Muscle of arm (tissue), 14 donors: ENCODE measurements around the gene HTR3C. TPM values are rescaled to one million over a fixed set of nuclear protein-coding genes. Genes with fewer than 3 reads are reported as not detected.
A peak's percentile ranks its signal among the peaks of the same experiment; 100 is the strongest.
"Not testable (repeated sequence)": the region's sequence is repeated elsewhere in the genome, so short reads cannot be mapped to it uniquely, and the experiment has no call there.

Experiments
- DNase-seq: peaks from one replicate; pipeline ENCODE4 v3.0.0-alpha.2; 2013
- long read RNA-seq, 11 donors: transcript quantifications; one replicate each; lab custom pipeline, GENCODE V29; 2026
- polyA plus RNA-seq, 12 donors: library from polyadenylated mRNA; unstranded; fragments of 120-200 nt; gene quantifications; one replicate each; pipeline ENCODE4 v1.2.1, GENCODE V29; 2013; ENCODE audit not compliant: insufficient read length in 12 of 12

The HTR3C gene, protein sequence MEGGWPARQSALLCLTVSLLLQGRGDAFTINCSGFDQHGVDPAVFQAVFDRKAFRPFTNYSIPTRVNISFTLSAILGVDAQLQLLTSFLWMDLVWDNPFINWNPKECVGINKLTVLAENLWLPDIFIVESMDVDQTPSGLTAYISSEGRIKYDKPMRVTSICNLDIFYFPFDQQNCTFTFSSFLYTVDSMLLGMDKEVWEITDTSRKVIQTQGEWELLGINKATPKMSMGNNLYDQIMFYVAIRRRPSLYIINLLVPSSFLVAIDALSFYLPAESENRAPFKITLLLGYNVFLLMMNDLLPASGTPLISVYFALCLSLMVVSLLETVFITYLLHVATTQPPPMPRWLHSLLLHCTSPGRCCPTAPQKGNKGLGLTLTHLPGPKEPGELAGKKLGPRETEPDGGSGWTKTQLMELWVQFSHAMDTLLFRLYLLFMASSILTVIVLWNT
- not detected for polyA plus RNA-seq
- long read RNA-seq, donor 1, result 0 reads
- long read RNA-seq, donor 2, result 0 reads
- long read RNA-seq, donor 3, result 0 reads
- long read RNA-seq, donor 4, result 0 reads
- long read RNA-seq, donor 5, result 0 reads
- long read RNA-seq, donor 6, result 0 reads
- long read RNA-seq, donor 7, result 0 reads
- long read RNA-seq, donor 8, result 0 reads
- long read RNA-seq, donor 9, result 0 reads
- long read RNA-seq, donor 10, result 0 reads
- long read RNA-seq, donor 11, result 0 reads

DNA sequence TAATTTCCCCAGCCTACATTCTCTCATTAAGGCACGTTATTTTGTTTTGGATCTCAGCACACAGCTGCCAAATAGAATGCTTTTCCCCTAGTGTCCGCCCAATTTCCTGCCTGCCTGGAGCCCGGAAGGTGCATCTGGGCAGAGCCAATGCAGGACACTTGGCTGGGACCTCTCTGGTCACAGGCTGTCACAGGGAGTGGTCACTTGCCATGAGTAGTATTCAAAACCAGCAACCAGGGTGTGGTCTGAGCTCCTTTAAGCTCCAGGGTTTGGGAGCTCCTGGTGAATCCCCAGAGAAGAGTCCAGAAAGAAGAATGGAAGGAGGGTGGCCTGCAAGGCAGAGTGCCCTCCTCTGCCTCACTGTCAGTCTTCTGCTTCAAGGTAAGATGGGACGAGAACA lies at the start of gene HTR3C:
Gene HTR3C, plus strand, starts transcription at position 281 of the 400 bp plus-strand sequence. Its CDS starts 34 bp downstream, at position 315.
- DNase-seq, result no peak

DNA sequence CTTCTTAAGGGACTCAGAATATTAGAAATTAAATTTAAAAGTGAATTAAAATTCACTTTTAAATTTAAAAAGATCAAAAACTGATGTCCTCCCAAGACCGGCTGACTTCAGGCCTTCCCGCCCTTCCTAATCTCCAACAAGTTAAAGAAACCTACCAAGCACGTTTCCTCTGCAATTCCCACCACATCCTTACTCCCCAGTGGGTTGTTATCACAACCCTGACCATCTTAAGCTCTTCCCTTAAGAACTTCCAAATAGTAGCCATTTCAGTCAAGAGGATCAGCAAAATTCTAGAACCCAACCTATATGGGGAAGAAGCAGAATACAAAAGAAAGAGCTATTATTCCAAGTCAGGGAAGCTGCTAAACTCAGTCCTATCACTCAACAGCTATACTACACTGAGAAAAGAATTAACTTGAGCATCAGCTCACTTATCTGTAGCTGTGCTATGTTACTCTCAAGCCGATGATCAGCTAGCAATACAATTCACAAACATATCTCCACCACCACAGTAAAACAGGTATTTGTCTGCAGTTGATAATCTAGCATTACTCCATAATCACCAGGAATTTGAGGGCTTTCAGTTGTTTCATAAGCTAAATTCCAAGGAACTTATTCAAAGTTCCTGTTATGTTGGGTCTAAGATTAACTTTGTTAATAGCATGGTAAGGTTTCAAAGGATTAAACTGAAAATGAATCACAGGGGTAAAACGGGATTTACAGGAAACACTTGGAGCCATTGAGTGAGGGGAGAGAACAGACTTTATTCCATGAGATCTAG lies 49.5 kb upstream of the HTR3C start:
- no peak for DNase-seq

DNA sequence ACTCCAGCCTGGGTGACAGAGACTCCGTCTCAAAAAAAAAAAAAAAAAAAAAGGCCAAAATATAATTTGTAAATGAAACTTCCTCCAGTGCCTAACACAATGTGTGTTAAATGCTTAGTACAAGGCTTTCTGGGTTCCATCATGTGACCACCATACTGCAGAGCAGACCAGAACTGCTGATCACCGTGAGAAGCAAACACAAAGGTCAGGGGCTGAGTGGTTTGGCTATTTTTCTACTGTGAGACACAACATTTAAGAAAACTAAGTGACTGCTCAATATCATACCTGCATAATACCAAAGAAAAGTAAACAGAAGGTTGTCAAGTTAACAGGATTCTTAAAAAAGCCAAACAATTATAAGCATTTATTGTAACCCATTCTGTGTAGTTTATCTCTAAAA lies 48.4 kb upstream of the HTR3C start:
- DNase-seq, result no peak

DNA sequence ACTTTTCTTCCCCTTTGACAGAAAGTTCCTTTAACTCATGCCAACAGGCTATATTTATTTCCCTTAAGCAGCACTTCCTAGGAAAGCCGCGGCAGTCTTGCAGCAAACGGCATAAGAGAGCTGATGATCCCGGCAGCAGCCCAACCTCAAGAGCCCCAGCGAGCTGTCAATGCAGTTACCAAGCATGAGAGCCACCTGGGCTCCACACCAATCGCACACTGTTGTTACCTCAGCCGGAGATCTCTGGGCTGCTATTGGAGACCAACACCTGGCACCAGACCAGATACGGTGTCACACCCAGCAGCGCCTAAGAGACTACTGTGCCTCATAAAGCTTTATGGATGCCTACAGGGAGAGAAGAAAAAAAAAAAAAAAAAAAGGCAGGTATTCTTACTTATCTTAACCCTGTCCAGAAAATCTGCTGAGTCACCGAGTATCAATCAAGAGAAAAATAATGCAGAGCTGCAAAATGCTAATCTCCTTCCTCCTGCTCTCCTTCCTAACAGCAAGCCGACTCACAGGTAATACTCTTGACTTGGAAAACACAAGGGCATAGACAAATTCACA lies 46.8 kb upstream of the HTR3C start:
- no peak for DNase-seq

DNA sequence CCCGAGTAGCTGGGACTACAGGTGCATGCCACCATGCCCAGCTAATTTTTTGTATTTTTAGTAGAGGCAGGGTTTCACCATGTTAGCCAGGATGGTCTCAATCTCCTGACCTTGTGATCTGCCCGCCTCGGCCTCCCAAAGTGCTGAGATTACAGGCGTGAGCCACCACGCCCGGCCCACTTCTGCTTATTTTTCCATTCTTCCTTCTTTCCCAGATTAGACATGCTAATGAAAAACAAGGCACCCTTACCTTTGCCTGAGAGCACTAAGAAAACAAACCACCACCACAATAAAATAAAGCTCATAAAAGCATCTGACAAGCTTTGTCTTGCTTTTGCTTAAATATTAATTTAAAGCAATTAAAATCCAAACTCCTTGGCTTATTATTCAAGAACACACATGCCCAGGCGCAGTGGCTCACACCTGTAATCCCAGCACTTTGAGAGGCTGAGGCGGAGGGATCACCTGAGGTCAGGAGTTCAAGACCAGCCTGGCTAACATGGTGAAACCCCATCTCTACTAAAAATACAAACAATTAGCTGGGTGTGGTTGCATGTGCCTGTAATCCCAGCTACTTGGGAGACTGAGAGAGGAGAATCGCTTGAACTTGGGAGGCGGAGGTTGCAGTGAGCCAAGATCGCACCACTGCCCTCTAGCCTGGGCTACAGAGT lies 45.6 kb upstream of the HTR3C start:
- DNase-seq, result not testable (repeated sequence)

DNA sequence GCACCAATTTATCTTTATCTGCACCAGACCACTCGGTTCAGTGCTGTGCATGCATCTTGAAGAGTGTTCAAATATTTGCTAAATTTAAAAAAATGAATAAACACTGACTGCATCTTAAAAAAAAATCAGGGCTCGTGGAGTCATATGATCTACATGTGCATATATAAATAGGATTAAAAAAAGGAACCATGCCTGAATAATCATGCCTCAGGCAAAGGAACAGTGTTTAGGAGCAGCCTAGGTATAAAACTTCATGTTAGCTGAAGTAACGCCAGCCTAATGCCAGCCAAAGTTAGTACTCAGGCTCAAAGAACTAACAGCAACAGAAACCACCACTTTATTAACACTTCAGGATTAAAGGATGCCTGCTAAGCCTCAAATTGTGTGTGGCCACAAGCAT lies 44.7 kb upstream of the HTR3C start:
- no peak for DNase-seq

DNA sequence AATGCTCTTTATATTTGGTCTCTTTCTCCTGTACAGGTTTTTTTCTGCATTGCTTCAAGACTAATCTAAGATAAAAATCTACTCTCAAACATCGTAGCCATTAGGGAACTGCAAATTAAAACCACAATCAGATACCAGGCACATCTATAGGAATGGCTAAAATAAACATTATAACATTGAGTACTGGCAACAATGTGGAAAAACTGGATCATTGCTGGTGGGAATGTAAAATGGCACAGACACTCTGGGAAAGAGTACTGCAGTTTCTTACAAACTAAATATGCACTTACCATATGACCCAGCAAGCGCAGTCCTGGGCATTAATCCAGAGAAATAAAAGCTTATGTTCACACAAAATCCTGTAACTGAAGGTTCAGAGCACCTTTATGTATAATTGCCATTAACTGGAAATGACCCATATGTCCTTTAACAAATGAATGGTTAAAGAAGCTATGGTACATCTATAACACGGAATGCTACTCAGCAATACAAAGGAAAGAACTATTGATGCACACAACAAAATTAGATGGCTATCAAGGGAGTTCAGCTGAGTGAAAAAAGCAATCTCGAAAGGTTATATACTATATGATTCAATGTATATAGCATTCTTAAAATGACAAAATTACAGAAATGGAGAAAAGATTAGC lies 41.5 kb upstream of the HTR3C start:
- DNase-seq, result no peak

DNA sequence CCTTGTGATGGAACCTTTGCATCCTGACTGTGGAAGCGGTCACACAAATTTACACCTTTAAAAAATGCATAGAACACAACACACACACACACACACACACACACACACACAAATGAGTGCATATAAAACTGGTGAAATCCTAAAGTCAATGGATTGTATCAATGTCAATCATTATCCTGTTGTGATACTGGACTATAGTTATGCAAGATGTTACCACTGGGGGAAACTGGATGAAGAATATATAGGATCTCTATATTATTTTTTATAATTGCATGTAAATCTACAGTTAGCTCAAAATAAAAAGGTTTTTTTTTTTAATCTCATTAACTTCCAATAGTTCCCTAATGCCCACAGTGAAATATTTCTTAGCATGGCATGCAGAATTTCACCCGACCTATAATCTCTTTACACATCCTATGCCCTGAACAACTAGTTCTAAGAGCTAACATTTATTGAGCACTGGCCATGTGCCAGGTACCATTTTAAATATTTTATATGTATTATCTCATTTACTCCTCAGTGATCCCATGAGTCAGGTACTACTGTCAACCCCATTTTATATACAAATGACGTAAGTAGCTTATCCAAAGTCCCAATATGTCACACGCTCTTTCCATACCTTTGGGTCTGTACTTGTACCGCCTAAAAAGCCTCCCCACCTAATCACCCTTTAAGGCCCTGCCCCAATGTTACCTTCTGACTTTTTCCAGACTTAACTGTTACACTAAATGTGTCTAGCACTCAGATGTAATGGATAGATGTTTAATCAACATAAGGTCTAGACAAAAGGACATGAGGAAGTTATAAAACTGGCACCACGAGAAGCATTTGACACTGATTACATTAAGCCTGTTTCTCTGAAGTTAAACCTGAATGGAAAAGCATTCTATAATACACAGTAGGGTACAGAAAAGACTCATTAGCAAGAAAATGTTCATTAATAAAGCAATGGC lies 40.6 kb upstream of the HTR3C start:
- DNase-seq, result no peak

DNA sequence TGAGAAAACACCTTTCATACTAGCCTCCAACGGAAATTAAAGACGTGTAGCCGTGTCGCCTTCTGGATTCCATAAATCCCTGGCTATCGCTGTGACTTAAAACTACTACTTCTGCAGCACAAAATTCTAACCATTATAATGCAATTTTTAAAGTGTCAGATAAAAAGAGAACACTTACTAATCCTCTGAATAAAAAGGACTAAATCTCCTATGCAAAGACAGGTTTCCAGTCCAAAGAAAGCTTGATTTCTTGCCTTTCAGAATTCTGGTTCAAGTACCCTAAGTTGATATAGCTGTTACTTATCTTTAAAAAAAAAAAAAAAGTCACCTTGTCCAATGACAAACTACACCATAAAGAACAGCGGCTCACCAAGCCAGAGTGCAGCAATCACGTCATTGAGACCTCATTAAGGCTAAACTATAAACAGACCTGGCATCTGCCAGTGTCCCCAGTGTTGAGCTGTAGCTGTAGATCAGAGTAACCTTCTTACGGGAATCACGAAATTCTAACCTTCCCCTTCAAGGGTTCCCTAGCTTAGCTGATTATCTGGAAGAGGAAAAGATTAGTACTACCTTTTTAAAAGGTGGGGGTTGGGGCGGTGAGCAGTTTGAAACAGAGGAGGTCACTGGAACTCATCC lies 37.3 kb upstream of the HTR3C start:
- DNase-seq, result no peak

DNA sequence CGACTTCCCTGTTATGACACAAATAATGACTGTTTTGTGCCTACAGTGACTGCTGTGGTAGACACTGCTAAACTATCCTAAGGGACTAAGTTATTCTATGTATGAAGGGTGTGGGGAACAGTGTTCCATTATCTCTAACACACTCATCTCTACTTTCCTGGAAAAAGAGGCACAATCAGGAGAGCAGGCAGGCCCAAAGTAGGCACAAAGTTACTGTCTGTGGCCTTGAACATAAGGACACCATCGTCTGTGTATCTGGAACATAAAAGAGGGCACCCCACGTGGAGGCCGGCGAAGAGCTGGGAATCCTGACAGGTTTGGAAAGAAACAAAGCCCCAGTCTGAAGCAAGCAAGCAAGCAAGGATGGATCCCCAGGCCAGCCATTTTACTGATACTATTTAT lies 36.7 kb upstream of the HTR3C start:
- no peak for DNase-seq

DNA sequence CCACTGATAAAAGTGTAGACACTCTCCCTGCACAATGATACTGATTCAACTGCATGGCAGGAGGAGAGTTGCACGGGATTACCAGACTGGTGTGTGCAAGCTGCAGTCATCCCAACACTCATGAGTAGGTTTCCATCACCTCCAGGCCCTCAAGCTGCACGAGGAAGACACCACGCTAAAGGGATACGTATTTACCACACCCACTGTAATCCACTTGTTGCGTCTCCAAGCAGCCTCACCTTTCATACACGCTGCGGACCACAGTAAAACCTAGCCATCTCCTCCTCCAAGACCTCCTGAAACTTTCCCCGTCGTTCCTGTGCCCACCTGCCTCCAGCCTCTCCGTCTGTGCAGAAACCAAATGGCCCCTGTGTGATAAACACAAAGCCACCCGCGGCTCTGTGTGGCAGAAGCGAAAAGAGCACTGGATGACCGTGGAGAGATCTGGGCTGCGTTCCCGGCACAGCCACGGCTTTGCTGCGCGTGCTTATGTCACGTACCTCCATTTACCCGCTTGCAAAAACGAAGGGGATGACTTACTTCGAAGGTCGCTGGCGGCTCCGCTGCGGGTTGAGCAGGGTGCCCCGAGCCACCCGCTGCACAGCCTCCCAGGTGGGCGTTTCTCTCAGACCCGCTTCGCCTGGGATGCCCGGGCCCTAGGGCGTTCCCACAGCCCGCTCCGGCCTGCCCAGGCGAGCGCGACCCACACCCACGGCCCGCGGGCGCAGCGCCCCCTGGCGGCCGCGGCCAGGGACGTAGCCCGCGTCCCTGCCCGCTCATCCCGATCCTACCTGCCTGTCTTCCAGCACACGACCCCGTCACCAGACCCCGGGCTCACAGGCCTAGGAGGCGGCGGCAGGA lies 35.8 kb upstream of the HTR3C start:
- peak; percentile 52 for DNase-seq

DNA sequence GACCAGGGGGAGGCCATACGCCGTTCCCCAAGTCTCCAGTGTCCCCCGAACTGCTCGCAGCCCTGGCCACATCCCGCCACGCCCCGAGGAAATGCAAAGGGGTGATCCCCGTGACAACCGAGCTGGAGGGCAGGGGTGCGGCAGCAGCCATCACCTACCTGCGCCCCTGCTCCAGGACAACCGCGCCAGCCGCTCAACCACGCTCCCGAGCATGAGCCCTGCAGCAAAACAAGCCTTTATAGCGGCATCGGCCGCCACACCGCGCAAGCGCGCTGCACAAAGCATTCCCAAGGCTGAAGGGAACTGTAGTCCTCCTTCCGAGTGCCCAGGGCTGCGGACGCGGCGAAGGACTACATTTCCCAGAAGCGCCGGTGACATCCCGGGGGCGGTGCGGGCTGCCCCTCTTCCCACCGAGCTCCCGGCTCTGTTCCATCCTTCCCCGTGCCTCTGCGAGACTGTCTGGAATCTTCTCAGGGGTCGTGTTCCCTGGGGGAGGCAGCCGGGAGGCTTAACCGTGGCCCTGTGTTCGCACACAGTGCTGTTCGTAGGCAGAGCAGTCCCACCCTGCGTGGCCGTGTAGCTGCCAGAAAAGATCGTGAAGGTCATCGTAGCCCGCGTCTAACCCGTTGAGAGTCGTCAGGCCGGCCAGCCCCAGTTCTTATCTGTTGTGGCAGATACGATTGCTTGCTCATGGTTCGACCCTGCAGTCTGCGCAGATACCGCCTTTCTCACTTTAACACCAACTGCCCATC lies 35.0 kb upstream of the HTR3C start, which contains the start of gene ABCC5:
Gene ABCC5, minus strand, starts transcription at position 213 of the 752 bp plus-strand sequence. CDS start 3,492 bp downstream, outside the sequence.
- DNase-seq, result peak; percentile 94

DNA sequence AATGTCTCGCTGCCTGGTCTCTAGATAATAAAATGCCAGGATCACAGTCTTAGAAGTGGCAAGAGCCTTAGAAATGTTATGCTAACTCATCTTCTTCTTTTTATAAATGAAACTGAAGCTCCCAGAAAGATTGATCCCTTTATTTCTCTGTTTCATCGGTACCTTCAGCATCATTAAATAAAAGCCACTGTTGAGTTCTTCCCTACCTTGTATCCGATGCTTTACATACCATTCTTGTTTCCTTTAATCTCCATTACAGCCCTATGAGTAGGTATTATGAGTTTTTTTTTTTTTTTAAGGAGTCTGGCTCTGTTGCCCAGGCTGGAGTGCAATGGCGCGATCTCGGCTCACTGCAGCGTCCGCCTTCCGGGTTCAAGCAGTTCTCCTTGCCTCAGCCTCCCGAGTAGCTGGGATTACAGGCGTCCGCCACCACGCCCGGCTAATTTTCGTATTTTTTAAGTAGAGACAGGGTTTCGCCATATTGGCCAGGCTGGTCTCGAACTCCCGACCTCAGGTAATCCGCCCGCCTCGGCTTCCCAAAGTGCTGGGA lies 34.3 kb upstream of the HTR3C start:
- DNase-seq, result no peak

DNA sequence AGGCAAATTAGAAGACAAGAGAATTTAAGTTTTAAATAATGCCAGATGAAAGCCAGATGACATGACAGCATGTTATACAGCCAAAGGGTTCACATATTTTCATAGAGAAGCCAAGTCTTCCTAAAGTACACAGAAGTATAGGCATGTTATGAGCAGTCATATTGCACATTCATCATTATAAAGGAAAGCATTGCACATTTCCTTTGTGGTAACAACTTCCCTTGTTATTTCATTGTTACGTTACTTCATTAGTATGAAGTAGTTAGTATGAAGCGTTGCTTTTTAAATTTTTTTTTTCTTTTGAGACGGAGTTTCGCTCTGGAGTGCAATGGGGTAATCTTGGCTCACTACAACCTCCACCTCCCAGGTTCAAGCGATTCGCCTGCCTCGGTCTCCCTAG lies 30.5 kb upstream of the HTR3C start:
- DNase-seq, result no peak

DNA sequence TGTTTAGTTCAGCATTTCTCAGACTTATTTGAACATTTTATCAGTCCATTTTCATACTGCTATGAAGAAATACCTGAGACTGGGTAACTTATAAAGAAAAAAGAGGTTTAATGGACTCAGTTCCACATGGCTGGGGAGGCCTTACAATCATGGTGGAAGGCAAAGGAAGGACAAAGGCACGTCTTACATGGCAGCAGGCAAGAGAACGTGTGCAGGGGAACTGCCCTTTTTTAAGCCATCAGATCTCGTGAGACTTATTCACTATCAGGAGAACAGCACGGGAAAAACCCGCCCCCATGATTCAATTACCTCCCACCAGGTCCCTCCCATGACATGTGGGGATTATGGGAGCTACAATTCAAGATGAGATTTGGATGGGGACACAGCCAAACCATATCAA lies 27.6 kb upstream of the HTR3C start:
- not testable (repeated sequence) for DNase-seq

DNA sequence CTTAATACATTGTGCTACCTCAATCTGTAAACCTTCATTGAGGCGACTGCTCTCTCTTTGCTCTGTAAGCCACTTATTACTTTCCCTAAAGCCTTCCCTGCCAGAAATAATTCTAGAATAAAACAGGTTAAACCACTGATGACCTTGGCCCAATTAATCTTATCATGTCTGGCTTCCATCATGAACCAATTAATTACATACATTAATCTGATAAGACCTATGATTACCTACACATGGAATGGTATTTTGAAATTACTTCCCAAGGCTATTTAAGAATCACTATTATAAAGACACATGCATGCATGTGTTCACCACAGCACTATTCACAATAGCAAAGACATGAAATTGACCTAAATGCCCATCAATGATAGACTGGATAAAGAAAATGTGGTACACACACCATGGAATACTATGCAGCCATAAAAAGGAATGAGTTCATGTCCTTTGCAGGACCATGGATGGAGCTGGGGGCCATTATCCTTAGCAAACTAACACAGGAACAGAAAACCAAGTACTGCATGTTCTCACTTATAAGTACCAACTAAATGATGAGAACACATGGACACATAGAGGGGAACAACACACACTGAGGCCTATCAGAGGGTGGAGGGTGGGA lies 24.5 kb upstream of the HTR3C start:
- not testable (repeated sequence) for DNase-seq

DNA sequence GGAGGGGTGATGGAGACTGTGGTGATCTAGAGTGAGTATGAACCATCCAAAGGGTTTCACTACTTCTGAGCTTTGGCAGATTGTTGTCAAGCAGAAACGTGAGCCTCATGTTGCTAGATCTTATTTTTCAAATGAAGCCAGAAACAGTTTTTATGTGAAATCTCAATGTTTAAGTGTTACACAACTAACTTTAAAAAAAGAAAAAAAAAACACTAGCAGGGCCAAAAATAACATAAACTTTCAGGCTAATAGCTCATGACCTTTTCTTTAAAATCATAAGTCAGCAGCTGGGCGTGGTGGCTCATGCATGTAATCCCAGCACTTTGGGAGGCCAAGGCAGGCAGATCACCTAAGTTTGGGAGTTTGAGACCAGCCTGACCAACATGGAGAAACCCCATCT lies 23.4 kb upstream of the HTR3C start:
- DNase-seq, result no peak
